ENCODE data around the gene MSANTD1.

The MSANTD1 gene

GRCh38 chr4:3235581-3235980, 13.4 kb upstream of the MSANTD1 start:
- DNase-seq (ENCODE audit: low read depth): no peak
- TF ChIP-seq CTCF (conservative IDR thresholded peaks at IDR 0.05; ENCODE audit: control insufficient read depth, insufficient read depth, low read depth, low read length): no peak
- H3K4me3 ChIP-seq (ENCODE audit: control insufficient read depth, low read depth, low read length): no peak overlapping the region

GRCh38 chr4:3236326-3236878, 12.6 kb upstream of the MSANTD1 start:
- no peak overlapping the region for H3K4me3 ChIP-seq (ENCODE audit: control insufficient read depth, low read depth, low read length)
- DNase-seq (ENCODE audit: low read depth): no peak
- no peak for TF ChIP-seq CTCF (conservative IDR thresholded peaks at IDR 0.05; ENCODE audit: control insufficient read depth, insufficient read depth, low read depth, low read length)

- no peak for DNase-seq (ENCODE audit: low read depth)
- no peak overlapping the region for H3K4me3 ChIP-seq (ENCODE audit: control insufficient read depth, low read depth, low read length)
- no peak for TF ChIP-seq CTCF (conservative IDR thresholded peaks at IDR 0.05; ENCODE audit: control insufficient read depth, insufficient read depth, low read depth, low read length)
Observed at GRCh38 chr4:3237266-3237665, 11.7 kb upstream of the MSANTD1 start.

GRCh38 chr4:3237712-3238560, 11.0 kb upstream of the MSANTD1 start:
- no peak overlapping the region for H3K4me3 ChIP-seq (ENCODE audit: control insufficient read depth, low read depth, low read length)
- DNase-seq (ENCODE audit: low read depth): no peak
- TF ChIP-seq CTCF (conservative IDR thresholded peaks at IDR 0.05; ENCODE audit: control insufficient read depth, insufficient read depth, low read depth, low read length): no peak

- TF ChIP-seq CTCF (conservative IDR thresholded peaks at IDR 0.05; ENCODE audit: control insufficient read depth, insufficient read depth, low read depth, low read length): no peak
- H3K4me3 ChIP-seq (ENCODE audit: control insufficient read depth, low read depth, low read length): no peak overlapping the region
- DNase-seq (ENCODE audit: low read depth): no peak
Observed at GRCh38 chr4:3238721-3239120, 10.2 kb upstream of the MSANTD1 start.

- no peak overlapping the region for H3K4me3 ChIP-seq (ENCODE audit: control insufficient read depth, low read depth, low read length)
- DNase-seq (ENCODE audit: low read depth): no peak
- TF ChIP-seq CTCF (conservative IDR thresholded peaks at IDR 0.05; ENCODE audit: control insufficient read depth, insufficient read depth, low read depth, low read length): no peak
Observed at GRCh38 chr4:3239303-3239702, 9.7 kb upstream of the MSANTD1 start.

Measured in fibroblast of mammary gland (primary cell).